ENCODE results near the gene KLF16. TPM values are rescaled to one million over a fixed set of nuclear protein-coding genes. Genes with fewer than 3 reads are reported as not detected.

KLF16 gene
- total RNA-seq, 4 donors from 2014 or later: 1.4 to 7.1 (median 5.5) TPM

GRCh38 chr19:1837222-1837565 is 26.2 kb downstream of the KLF16 start:
- Histone ChIP-seq H3K4me1 (peaks cover 0 to 85% (median 29%) of the 10 kb centered on the region in 3 donors), H3K9me3 (no peaks in the 10 kb centered on the region), H3K27ac (no peak overlapping the region), H3K4me3 (no peak overlapping the region), H3K27me3 (no peaks in the 10 kb centered on the region), H3K36me3 (peaks cover 0 to 16% of the 10 kb centered on the region in 2 donors)
- 60% methylated on average over 1 of the region's 11 CpGs; no CpG with 5 or more reads in 1 of the 2 donors for WGBS, 2 donors (ENCODE audit: low coverage in 1 of 2)
- ATAC-seq: no peak
- no peak for TF ChIP-seq POLR2AphosphoS5 (IDR thresholded peaks at IDR 0.05)
- no peak for TF ChIP-seq EP300 (IDR thresholded peaks at IDR 0.05)
- TF ChIP-seq POLR2A (IDR thresholded peaks at IDR 0.05): no peak
- no peak for TF ChIP-seq CTCF (IDR thresholded peaks at IDR 0.05)

DNA sequence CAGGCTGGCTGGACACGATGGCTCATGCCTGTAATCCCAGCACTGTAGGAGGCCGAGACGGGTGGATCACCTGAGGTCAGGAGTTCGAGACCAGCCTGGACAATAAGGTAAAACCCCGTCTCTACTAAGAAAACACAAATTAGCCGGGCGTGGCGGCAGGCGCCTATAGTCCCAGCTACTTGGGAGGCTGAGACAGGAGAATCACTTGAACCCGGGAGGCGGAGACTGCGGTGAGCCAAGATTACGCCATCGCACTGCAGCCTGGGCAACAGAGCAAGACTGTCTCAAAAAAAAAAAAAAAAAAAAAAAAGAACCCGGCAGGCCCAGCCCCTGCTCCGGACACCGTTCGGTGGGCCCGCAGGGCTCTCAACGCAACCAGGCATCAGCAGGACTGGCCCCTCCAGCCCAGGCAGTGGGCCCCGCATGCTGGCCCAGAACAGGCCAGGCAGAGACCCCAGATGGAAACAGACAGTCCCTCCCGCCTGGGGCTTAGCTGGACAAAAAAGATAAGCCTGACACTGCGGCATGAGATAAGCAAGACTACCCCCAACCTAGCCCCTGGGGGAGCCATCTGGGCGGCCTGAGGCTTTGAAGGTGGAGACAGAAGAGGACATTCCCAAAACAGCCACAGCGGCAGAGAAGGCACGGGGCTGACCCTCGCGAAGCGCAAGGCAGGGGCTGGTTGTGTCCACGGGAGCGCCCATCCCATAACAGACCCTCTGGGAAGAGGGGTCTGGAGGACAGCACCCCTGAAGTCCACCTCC is 26.7 kb downstream of the KLF16 start:
- Histone ChIP-seq H3K27ac (no peak overlapping the region), H3K27me3 (no peaks in the 10 kb centered on the region), H3K9me3 (no peaks in the 10 kb centered on the region), H3K4me1 (peaks cover 0 to 80% (median 29%) of the 10 kb centered on the region in 3 donors), H3K4me3 (no peak overlapping the region), H3K36me3 (peaks cover 0 to 21% of the 10 kb centered on the region in 2 donors)
- TF ChIP-seq EP300 (IDR thresholded peaks at IDR 0.05) (no peak), CTCF (IDR thresholded peaks at IDR 0.05) (no peak), POLR2A (IDR thresholded peaks at IDR 0.05) (no peak), POLR2AphosphoS5 (IDR thresholded peaks at IDR 0.05) (no peak)
- 62 to 85% methylated on average over 3 to 4 of the region's 31 CpGs for WGBS, 2 donors (ENCODE audit: low coverage in 1 of 2)
- ATAC-seq: no peak

- Histone ChIP-seq H3K9me3 (no peaks in the 10 kb centered on the region), H3K27ac (no peak overlapping the region), H3K4me1 (peaks cover 0 to 49% (median 14%) of the 10 kb centered on the region in 3 donors), H3K27me3 (no peaks in the 10 kb centered on the region), H3K36me3 (peaks cover 0 to 39% of the 10 kb centered on the region in 2 donors), H3K4me3 (no peak overlapping the region)
- TF ChIP-seq CTCF (IDR thresholded peaks at IDR 0.05) (no peak), POLR2A (IDR thresholded peaks at IDR 0.05) (no peak), EP300 (IDR thresholded peaks at IDR 0.05) (no peak), POLR2AphosphoS5 (IDR thresholded peaks at IDR 0.05) (no peak)
- no peak for ATAC-seq
- 60% methylated on average over 1 of the region's 15 CpGs; no CpG with 5 or more reads in 1 of the 2 donors for WGBS, 2 donors (ENCODE audit: low coverage in 1 of 2)
Measured at GRCh38 chr19:1833540-1833939, 29.8 kb downstream of the KLF16 start.

DNA sequence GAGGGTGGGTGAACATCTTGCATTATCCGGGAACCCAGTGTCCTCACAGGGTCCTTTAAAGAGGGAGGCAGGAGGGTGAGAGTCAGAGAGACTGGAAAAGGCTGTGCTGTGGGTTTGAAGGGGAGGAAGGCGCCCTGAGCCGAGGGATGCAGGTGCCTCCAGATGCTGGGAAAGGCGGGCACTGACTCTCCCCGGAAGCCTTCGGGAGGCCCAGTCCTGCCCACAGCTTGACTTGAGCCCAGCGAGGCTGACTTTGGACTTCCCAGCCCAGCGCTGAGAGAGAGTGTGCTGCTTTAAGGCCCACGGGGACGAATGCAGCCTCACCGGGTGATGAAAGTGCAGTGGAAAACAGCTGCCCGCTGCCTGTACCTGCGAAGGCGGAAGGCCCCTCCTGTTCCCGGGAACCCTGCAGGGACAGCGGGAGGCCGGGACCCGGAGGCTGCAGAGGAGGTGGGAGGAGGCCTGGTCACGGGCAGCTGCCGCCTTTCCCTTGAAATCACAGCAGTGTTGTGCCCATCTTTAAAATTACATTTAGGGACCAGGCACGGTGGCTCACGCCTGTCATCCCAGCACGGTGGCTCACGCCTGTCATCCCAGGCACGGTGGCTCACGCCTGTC is 31.2 kb downstream of the KLF16 start:
- no peak overlapping the region for H3K4me3 ChIP-seq
- no peak for TF ChIP-seq CTCF (IDR thresholded peaks at IDR 0.05)
- no peak for TF ChIP-seq POLR2AphosphoS5 (IDR thresholded peaks at IDR 0.05)
- TF ChIP-seq POLR2A (IDR thresholded peaks at IDR 0.05): no peak
- TF ChIP-seq EP300 (IDR thresholded peaks at IDR 0.05): no peak
- 86 to 88% methylated on average over 4 to 5 of the region's 26 CpGs for WGBS, 2 donors (ENCODE audit: low coverage in 1 of 2)
- ATAC-seq: no peak
- H3K9me3 ChIP-seq: no peaks in the 10 kb centered on the region
- H3K4me1 ChIP-seq: peaks cover 0 to 37% (median 7%) of the 10 kb centered on the region in 3 donors
- H3K27me3 ChIP-seq: no peaks in the 10 kb centered on the region
- no peak overlapping the region for H3K27ac ChIP-seq
- peaks cover 0 to 53% of the 10 kb centered on the region in 2 donors for H3K36me3 ChIP-seq

All from gastroesophageal sphincter (tissue), 4 donors.